Astrocyte of the cerebellum (primary cell): ENCODE results near the gene MST1.

Experiments used
- DNase-seq: peaks from one replicate; pipeline ENCODE4 v3.0.0-alpha.2; 2011; ENCODE audit warnings: low read depth
- H3K4me3 ChIP-seq: 2 replicates; pipeline ENCODE4 v1.5.1; 2011; ENCODE audit warnings: mild to moderate bottlenecking, low read depth, low read length, moderate library complexity
- in situ Hi-C: cut with HindIII; loops from 2 replicates; pipeline ENCODE4 v1.10.0; 2017; ENCODE audit warnings: low sequenced_read_pairs
- TF ChIP-seq, protein P1 (sequence below): IDR thresholded peaks from 2 replicates; pipeline ENCODE4 v1.5.1; 2012; ENCODE audit warnings: low read length, low read depth, moderate library complexity, mild to moderate bottlenecking; ENCODE audit errors: missing control alignments

Gene MST1

DNA sequence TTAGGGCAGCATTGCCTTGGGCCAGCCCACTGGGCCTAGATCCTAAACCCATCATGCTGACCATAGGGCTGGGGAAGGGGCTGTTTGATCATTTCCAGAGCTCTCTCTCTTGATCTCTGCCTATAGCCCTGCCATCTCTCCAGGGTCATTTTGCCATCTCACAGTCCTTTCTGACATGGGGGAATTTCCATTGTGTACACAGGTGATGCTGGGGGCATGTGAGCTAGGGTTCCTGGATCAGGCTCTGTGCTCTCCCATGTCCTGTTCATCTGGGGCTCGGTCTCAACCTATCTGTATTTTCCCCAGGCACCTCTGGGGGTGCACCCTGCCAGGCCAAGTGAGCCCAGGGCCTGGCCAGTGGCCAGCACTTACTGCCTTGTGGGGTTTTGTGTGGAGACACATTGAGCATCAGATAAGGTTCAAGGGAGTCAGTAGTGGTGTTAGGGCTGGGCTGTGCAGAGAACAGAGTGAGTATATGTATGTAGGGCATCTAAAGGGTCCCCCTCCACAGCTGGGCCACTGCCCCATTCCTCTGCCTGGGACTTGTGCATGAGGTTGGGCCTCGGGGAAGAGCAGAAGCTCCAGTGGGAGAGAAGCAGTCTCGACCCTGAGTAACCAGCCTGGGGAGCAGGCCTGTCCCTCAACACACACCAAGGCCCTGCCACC is 40.8 kb downstream of the MST1 start:
- in situ Hi-C loops, result no loop called here
- no peak for DNase-seq
- H3K4me3 ChIP-seq, result no peak overlapping the region
- TF ChIP-seq, protein P1, sequence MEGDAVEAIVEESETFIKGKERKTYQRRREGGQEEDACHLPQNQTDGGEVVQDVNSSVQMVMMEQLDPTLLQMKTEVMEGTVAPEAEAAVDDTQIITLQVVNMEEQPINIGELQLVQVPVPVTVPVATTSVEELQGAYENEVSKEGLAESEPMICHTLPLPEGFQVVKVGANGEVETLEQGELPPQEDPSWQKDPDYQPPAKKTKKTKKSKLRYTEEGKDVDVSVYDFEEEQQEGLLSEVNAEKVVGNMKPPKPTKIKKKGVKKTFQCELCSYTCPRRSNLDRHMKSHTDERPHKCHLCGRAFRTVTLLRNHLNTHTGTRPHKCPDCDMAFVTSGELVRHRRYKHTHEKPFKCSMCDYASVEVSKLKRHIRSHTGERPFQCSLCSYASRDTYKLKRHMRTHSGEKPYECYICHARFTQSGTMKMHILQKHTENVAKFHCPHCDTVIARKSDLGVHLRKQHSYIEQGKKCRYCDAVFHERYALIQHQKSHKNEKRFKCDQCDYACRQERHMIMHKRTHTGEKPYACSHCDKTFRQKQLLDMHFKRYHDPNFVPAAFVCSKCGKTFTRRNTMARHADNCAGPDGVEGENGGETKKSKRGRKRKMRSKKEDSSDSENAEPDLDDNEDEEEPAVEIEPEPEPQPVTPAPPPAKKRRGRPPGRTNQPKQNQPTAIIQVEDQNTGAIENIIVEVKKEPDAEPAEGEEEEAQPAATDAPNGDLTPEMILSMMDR, result no peak

DNA sequence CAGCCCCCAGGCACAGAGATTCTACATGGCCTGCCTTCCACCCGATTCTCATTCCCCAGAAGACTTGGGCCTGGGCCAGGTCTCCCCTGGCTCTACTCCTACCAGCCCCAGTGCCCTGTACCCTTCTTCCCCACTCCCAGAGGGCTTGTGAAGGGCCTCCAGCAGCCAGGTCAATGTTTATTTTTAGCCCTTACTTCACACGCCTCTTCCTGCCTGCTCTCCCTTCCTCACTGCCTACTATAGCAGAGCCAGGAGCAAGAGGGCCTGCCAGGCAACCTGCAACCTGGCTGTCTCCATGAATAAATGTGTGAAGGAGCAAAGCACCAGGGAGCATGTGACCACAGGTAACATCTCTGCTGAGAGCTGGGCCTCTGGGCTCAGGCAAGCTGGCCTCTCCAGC is 41.5 kb downstream of the MST1 start:
- H3K4me3 ChIP-seq, result no peak overlapping the region
- in situ Hi-C loops, result no loop called here
- TF ChIP-seq, protein P1, result no peak
- no peak for DNase-seq

DNA sequence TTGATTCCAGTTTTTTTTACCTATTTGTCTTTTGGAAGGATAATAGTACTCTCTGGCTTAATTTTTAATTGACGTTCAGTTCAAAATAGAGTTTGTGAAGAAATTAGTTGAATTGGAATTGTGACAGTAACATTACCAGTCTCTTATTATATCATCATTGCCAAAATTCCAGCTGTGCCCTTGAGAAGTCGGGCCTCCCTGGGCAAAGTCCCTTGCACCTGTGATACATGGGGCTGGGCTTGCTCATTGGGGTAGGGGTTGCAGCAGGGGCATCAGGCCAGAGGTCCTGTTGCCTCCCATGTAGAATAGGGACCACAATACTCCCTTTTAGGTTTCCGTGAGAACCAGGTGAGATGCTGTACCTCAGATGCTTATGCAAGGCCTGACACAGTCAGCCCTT is 43.0 kb downstream of the MST1 start:
- DNase-seq, result no peak
- no peak overlapping the region for H3K4me3 ChIP-seq
- TF ChIP-seq, protein P1, result no peak
- in situ Hi-C loops, result no loop called here

DNA sequence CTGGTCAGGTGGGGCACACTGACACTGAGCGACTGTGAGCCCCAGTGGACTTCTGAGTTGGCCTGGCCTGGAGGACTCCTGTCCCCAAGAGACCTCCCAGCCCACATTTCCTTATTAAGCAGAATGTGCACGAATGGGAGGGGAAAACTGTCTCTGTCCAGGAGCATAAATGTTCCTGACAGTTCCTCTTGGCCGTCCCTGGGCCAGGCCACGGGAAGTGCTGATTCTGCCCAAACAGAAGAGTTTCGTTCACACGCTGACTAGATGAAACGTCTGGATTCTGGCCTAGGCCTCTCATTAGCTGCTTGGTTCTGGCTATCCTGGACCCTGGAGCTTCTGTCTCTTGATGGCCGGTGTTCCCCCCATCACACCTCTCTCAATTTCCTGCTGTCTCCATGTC is 44.6 kb downstream of the MST1 start:
- TF ChIP-seq, protein P1, result no peak
- DNase-seq, result no peak
- in situ Hi-C loops, result no loop called here

DNA sequence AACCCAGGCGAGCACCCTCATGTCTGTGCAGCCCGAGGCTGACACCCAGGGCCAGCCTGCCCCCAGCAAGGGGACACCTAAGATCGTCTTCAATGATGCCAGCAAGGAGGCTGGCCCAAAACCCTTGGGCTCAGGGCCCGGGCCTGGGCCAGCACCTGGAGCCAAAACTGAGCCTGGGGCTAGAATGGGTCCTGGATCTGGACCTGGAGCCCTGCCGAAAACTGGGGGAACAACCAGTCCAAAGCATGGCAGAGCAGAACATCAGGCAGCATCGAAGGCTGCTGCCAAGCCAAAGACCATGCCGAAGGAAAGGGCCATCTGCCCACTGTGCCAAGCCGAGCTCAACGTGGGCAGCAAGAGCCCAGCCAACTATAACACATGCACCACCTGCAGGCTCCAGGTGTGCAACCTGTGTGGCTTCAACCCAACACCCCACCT is 46.5 kb downstream of the MST1 start:
- DNase-seq, result no peak
- in situ Hi-C loops, result no loop called here
- TF ChIP-seq, protein P1, result no peak
- H3K4me3 ChIP-seq, result no peak overlapping the region

More for the DNA sequence above, 44.6 kb downstream of the MST1 start:
- H3K4me3 ChIP-seq, result no peak overlapping the region

DNA sequence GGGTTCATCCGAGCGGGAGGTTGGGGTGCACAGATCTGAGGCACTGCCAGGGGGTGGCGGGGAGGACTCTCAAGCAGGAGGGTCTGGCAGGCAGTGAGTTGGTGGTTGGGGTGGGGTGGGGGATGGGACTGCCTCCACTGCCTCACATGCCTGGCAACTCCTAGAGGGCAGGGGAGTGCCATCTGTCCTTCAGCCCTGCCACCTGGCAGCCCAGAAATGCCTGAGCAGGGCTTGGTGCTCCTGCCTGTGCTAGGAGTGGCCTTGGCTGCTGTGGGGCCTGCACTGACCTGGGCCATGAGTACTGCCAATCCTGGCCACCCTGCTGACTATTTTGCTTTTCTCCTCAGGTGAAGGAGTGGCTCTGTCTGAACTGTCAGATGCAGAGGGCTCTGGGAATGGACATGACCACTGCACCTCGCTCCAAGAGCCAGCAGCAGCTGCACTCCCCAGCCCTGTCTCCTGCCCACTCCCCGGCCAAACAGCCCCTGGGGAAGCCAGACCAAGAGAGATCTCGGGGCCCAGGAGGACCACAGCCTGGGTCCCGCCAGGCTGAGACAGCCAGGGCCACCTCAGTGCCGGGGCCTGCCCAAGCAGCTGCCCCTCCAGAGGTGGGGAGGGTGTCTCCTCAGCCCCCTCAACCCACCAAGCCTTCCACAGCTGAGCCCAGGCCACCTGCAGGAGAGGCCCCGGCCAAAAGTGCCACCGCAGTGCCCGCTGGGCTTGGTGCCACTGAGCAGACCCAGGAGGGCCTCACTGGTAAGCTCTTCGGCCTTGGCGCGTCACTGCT is 47.2 kb downstream of the MST1 start:
- in situ Hi-C loops, result no loop called here
- TF ChIP-seq, protein P1, result no peak
- no peak overlapping the region for H3K4me3 ChIP-seq
- DNase-seq, result no peak
